Trophoblast cell (in vitro differentiated cells and primary cell): ENCODE measurements around the gene INPP4A.

Source experiments
- DNase-seq, 2 donors: peaks; one replicate each; pipeline ENCODE4 v3.0.0-alpha.2; 2016
- H2AFZ ChIP-seq: 2 replicates; pipeline ENCODE4 v1.6.1; 2013; ENCODE audit warnings: low read length, moderate library complexity, mild to moderate bottlenecking; ENCODE audit not compliant: insufficient read depth, poor library complexity
- H2AK5ac ChIP-seq: 2 replicates; pipeline ENCODE4 v1.6.1; 2013; ENCODE audit warnings: mild to moderate bottlenecking, low read length
- H2BK120ac ChIP-seq: 2 replicates; pipeline ENCODE4 v1.6.1; 2013; ENCODE audit warnings: low read length, mild to moderate bottlenecking, moderate library complexity; ENCODE audit not compliant: insufficient read depth, poor library complexity
- H2BK12ac ChIP-seq: 2 replicates; pipeline ENCODE4 v1.6.1; 2013; ENCODE audit warnings: mild to moderate bottlenecking, low read length, moderate library complexity
- H2BK5ac ChIP-seq: 2 replicates; pipeline ENCODE4 v1.6.1; 2013; ENCODE audit warnings: low read length, low read depth, moderate library complexity, mild to moderate bottlenecking; ENCODE audit not compliant: poor library complexity
- H3K14ac ChIP-seq: 2 replicates; pipeline ENCODE4 v1.6.1; 2013; ENCODE audit warnings: mild to moderate bottlenecking, low read length
- H3K18ac ChIP-seq: 2 replicates; pipeline ENCODE4 v1.6.1; 2013; ENCODE audit warnings: mild to moderate bottlenecking, low read length
- H3K23ac ChIP-seq: 2 replicates; pipeline ENCODE4 v1.6.1; 2013; ENCODE audit warnings: low read length
- H3K27ac ChIP-seq: 2 replicates; pipeline ENCODE4 v1.5.1; 2013; ENCODE audit warnings: low read depth, mild to moderate bottlenecking, inconsistent platforms, low read length, moderate library complexity
- H3K27me3 ChIP-seq: 2 replicates; pipeline ENCODE4 v1.6.1; 2013; ENCODE audit warnings: inconsistent platforms, mild to moderate bottlenecking, low read length, moderate library complexity; ENCODE audit not compliant: insufficient read depth
- H3K36me3 ChIP-seq, 2 experiments: 1 replicate in 1 of 2; 2 replicates in 1 of 2; pipeline ENCODE4 v1.6.1; 2013; ENCODE audit warnings: low read length in 2 of 2, mild to moderate bottlenecking in 2 of 2, moderate library complexity in 1 of 2; ENCODE audit not compliant: insufficient read depth in 2 of 2, control insufficient read depth in 1 of 2
- H3K4ac ChIP-seq: 2 replicates; pipeline ENCODE4 v1.6.1; 2013; ENCODE audit warnings: low read depth, mild to moderate bottlenecking, low read length, moderate library complexity
- H3K4me1 ChIP-seq, 2 experiments: 1 replicate in 1 of 2; 2 replicates in 1 of 2; pipeline ENCODE4 v1.6.1; 2013; ENCODE audit warnings: low read length in 2 of 2, mild to moderate bottlenecking in 2 of 2, moderate library complexity in 1 of 2; ENCODE audit not compliant: insufficient read depth in 2 of 2, control insufficient read depth in 1 of 2
- H3K4me2 ChIP-seq: 2 replicates; pipeline ENCODE4 v1.6.1; 2013; ENCODE audit warnings: inconsistent platforms, mild to moderate bottlenecking, low read length, moderate library complexity
- H3K4me3 ChIP-seq: 2 replicates; pipeline ENCODE4 v1.5.1; 2013; ENCODE audit warnings: mild to moderate bottlenecking, low read depth, low read length, inconsistent platforms
- H3K79me1 ChIP-seq: one replicate; pipeline ENCODE4 v1.6.1; 2013; ENCODE audit warnings: low read length
- H3K79me2 ChIP-seq: 2 replicates; pipeline ENCODE4 v1.6.1; 2013; ENCODE audit warnings: low read length, mild to moderate bottlenecking; ENCODE audit not compliant: control insufficient read depth, insufficient read depth, poor library complexity
- H3K9ac ChIP-seq: 2 replicates; pipeline ENCODE4 v1.6.1; 2013; ENCODE audit warnings: mild to moderate bottlenecking, low read length
- H3K9me3 ChIP-seq: 2 replicates; pipeline ENCODE4 v1.6.1; 2013; ENCODE audit warnings: low read depth, mild to moderate bottlenecking, control low read depth, inconsistent platforms, low read length; ENCODE audit not compliant: insufficient read depth
- H4K12ac ChIP-seq: 2 replicates; pipeline ENCODE4 v1.6.1; 2013; ENCODE audit warnings: low read depth, mild to moderate bottlenecking, low read length, moderate library complexity
- H4K8ac ChIP-seq: 2 replicates; pipeline ENCODE4 v1.6.1; 2013; ENCODE audit warnings: low read depth, mild to moderate bottlenecking, low read length, moderate library complexity
- H4K91ac ChIP-seq: one replicate; pipeline ENCODE4 v1.6.1; 2013; ENCODE audit warnings: low read depth, mild to moderate bottlenecking, low read length, moderate library complexity
- WGBS: extraction: QIAGEN DNeasy Blood & Tissue Kit; methylation state at CpG from one replicate; pipeline ENCODE4 v1.1.7; 2013; ENCODE audit warnings: missing lambda C conversion rate; ENCODE audit not compliant: insufficient read length, insufficient coverage; ENCODE audit errors: extremely low coverage; 5-methylcytosine and 5-hydroxymethylcytosine counted together

INPP4A gene

DNA sequence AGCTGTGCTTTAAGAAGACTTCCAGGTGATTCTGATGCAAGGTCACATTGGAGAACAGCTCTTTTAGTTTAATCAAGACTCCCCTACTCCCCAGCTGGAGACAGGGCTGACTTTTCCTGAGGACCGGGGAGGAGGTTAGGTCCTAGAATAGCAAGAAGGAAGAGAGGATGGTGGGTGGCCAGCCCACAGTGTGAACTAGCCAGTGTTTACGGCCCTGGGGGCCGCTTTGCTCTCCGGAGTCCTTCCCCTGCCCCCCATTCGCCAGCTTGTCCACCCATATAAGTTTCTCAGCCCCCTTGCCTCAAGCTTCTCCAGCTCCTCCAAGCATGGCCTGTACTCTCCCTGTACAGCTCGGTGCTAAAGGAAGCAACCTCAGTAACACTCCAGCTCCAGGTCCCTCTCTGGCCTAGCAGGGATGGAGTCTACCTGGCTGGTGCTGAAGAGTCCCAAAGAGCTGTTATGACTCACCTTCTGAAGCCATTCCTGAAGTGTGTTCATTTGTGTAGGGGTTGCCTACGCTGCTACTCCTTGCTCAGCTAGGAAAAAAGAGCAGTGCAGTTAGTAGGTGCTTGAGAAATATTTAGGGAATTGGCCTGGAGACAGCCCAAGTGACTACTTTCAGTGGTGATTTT lies 7.9 kb downstream of the INPP4A start:
- Histone ChIP-seq H3K79me1 (no peaks in the 10 kb centered on the region), H3K36me3 (peaks cover 0 to 3% of the 10 kb centered on the region in 2 experiments), H3K4me2 (no peak overlapping the region), H3K18ac (no peak overlapping the region), H2BK12ac (no peak overlapping the region), H3K9me3 (no peaks in the 10 kb centered on the region), H3K79me2 (peaks cover 2% of the 10 kb centered on the region), H4K12ac (no peak overlapping the region), H2AFZ (no peak overlapping the region), H4K8ac (no peak overlapping the region), H4K91ac (no peak overlapping the region), H3K9ac (no peak overlapping the region), H2BK120ac (no peak overlapping the region), H2AK5ac (no peak overlapping the region), H2BK5ac (no peak overlapping the region), H3K4me1 (peaks cover 0 to 11% of the 10 kb centered on the region in 2 experiments), H3K27ac (no peak overlapping the region), H3K14ac (no peak overlapping the region), H3K23ac (no peak overlapping the region), H3K4ac (no peak overlapping the region), H3K4me3 (no peak overlapping the region), H3K27me3 (no peaks in the 10 kb centered on the region)
- no CpG with 5 or more reads among the region's 7 CpGs for WGBS
- peak in 1 of 2 donors; percentile 34 for DNase-seq

DNA sequence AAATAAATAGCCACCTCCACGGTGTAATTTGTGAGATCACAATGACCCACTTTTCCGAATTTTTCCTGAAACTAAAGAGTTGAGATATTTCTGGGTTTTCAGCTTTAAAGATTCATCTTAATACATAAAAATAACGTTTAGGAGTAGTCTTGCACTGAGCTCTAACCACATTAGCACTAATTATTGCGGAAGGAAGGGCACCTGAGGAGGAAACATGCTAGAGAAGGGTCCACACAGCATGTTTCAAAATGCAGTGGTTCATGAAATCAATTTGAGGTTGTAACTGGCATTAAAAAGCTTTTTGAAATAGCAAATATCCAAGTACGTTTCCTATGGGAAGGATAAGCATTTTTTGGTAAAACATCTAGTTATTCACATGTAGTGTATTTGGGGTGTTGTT lies 8.4 kb downstream of the INPP4A start:
- WGBS: no CpG with 5 or more reads among the region's 5 CpGs
- Histone ChIP-seq H3K23ac (no peak overlapping the region), H3K79me1 (no peaks in the 10 kb centered on the region), H3K9ac (no peak overlapping the region), H3K4ac (no peak overlapping the region), H2BK12ac (no peak overlapping the region), H3K36me3 (peaks cover 0 to 3% of the 10 kb centered on the region in 2 experiments), H2AK5ac (no peak overlapping the region), H2AFZ (no peak overlapping the region), H3K4me1 (peaks cover 0 to 11% of the 10 kb centered on the region in 2 experiments), H4K12ac (no peak overlapping the region), H3K4me3 (no peak overlapping the region), H2BK5ac (no peak overlapping the region), H3K18ac (no peak overlapping the region), H3K14ac (no peak overlapping the region), H4K91ac (no peak overlapping the region), H3K4me2 (no peak overlapping the region), H4K8ac (no peak overlapping the region), H2BK120ac (no peak overlapping the region), H3K9me3 (no peaks in the 10 kb centered on the region), H3K27ac (no peak overlapping the region), H3K79me2 (peaks cover 2% of the 10 kb centered on the region), H3K27me3 (no peaks in the 10 kb centered on the region)
- DNase-seq: no peak

DNA sequence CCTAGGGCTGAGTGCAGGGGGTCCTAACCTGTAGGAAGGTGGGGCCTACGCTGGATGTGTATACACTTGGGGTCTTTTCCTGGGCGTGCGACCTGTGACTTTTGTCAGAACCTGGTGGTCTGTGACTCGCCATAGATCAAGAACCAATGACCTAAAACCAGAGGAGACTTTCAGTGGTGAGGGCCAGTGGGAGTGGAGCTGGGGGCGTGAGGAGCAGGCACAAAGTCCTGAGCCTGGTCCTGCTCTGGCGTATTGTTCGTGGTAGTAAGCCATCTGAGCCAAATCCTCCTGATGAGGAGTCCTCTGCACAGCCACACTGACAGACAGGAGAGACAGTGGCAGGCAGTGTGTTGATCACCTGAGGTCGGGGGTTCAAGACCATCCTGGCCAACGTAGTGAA lies 8.9 kb downstream of the INPP4A start:
- H4K12ac ChIP-seq: no peak overlapping the region
- peaks cover under 1 to 12% of the 10 kb centered on the region in 2 experiments for H3K4me1 ChIP-seq
- no peaks in the 10 kb centered on the region for H3K27me3 ChIP-seq
- H3K23ac ChIP-seq: no peak overlapping the region
- no peak overlapping the region for H3K4me2 ChIP-seq
- peaks cover 0 to 3% of the 10 kb centered on the region in 2 experiments for H3K36me3 ChIP-seq
- H2BK120ac ChIP-seq: no peak overlapping the region
- no peak overlapping the region for H3K4me3 ChIP-seq
- H2BK5ac ChIP-seq: no peak overlapping the region
- DNase-seq: no peak
- no peak overlapping the region for H2AK5ac ChIP-seq
- no peak overlapping the region for H3K14ac ChIP-seq
- H4K8ac ChIP-seq: no peak overlapping the region
- peak overlapping the region; percentile 19 for H3K4ac ChIP-seq
- H4K91ac ChIP-seq: no peak overlapping the region
- H3K18ac ChIP-seq: no peak overlapping the region
- H3K79me2 ChIP-seq: peaks cover 2% of the 10 kb centered on the region
- H3K9ac ChIP-seq: no peak overlapping the region
- no peak overlapping the region for H3K27ac ChIP-seq
- H3K9me3 ChIP-seq: no peaks in the 10 kb centered on the region
- WGBS: no CpG with 5 or more reads among the region's 9 CpGs
- no peak overlapping the region for H2BK12ac ChIP-seq
- H3K79me1 ChIP-seq: no peaks in the 10 kb centered on the region
- no peak overlapping the region for H2AFZ ChIP-seq

DNA sequence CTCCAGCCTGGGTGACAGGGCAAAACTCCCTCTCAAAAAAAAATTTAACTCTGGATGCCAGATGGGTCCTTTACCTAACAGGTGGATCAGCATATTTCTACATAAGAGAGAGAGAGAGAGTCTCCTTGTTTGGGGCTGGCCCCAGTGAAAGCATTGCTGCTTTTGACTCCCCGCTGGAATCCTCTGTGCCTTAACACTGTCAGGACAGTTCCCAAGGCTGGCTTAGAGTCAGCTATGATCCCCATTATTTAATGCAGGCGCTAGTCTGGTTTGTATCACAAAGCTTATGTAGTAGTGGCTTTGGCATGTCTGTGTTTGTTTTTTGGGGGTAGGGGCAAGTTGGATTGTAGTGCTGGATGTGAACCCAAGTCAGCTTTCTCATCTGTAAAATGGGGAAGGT lies 9.4 kb downstream of the INPP4A start:
- no peak overlapping the region for H2AFZ ChIP-seq
- peaks cover 0 to 6% of the 10 kb centered on the region in 2 experiments for H3K36me3 ChIP-seq
- no peak overlapping the region for H3K4me3 ChIP-seq
- no peak overlapping the region for H2AK5ac ChIP-seq
- no peak overlapping the region for H2BK5ac ChIP-seq
- no peak overlapping the region for H4K12ac ChIP-seq
- H3K4me2 ChIP-seq: no peak overlapping the region
- H3K4me1 ChIP-seq: peaks cover 3 to 15% of the 10 kb centered on the region in 2 experiments
- H3K9me3 ChIP-seq: peaks cover under 1% of the 10 kb centered on the region
- H3K79me1 ChIP-seq: no peaks in the 10 kb centered on the region
- no peak overlapping the region for H3K23ac ChIP-seq
- peaks cover 2% of the 10 kb centered on the region for H3K79me2 ChIP-seq
- no peak overlapping the region for H3K14ac ChIP-seq
- no peak overlapping the region for H2BK120ac ChIP-seq
- DNase-seq: no peak
- WGBS: no CpG with 5 or more reads among the region's 2 CpGs
- H2BK12ac ChIP-seq: no peak overlapping the region
- no peak overlapping the region for H3K9ac ChIP-seq
- no peak overlapping the region for H3K4ac ChIP-seq
- H3K27ac ChIP-seq: no peak overlapping the region
- no peak overlapping the region for H3K18ac ChIP-seq
- H3K27me3 ChIP-seq: no peaks in the 10 kb centered on the region
- H4K91ac ChIP-seq: no peak overlapping the region
- no peak overlapping the region for H4K8ac ChIP-seq
